ENCODE results near the gene CACNG8.

CACNG8 gene

GRCh38 chr19:53961523-53962356, 997 bp upstream of the CACNG8 start:
- DNase-seq (ENCODE audit: low spot score): no peak

GRCh38 chr19:53965091-53965490, 2.4 kb downstream of the CACNG8 start:
- DNase-seq (ENCODE audit: low spot score): no peak

GRCh38 chr19:53966931-53967330, 4.2 kb downstream of the CACNG8 start:
- no peak for DNase-seq (ENCODE audit: low spot score)

GRCh38 chr19:53969366-53969765, 6.6 kb downstream of the CACNG8 start:
- no peak for DNase-seq (ENCODE audit: low spot score)

GRCh38 chr19:53971673-53972072, 8.9 kb downstream of the CACNG8 start:
- DNase-seq (ENCODE audit: low spot score): no peak

GRCh38 chr19:53977429-53977990, 14.8 kb downstream of the CACNG8 start:
- DNase-seq (ENCODE audit: low spot score): no peak

- DNase-seq (ENCODE audit: low spot score): no peak
These were observed 15.4 kb downstream of the CACNG8 start for GRCh38 chr19:53977991-53978731.

- no peak for DNase-seq (ENCODE audit: low spot score)
These were observed 16.5 kb downstream of the CACNG8 start for GRCh38 chr19:53978975-53979801.

GRCh38 chr19:53980539-53981375, 18.0 kb downstream of the CACNG8 start:
- DNase-seq (ENCODE audit: low spot score): no peak

- DNase-seq (ENCODE audit: low spot score): no peak
These were observed 18.7 kb downstream of the CACNG8 start for GRCh38 chr19:53981376-53981951.

- no peak for DNase-seq (ENCODE audit: low spot score)
These were observed 19.3 kb downstream of the CACNG8 start for GRCh38 chr19:53982001-53982451.

- no peak for DNase-seq (ENCODE audit: low spot score)
These were observed 19.9 kb downstream of the CACNG8 start for GRCh38 chr19:53982611-53983010.

- DNase-seq (ENCODE audit: low spot score): no peak
These were observed 20.9 kb downstream of the CACNG8 start for GRCh38 chr19:53983457-53984289.

- DNase-seq (ENCODE audit: low spot score): no peak
These were observed 23.1 kb downstream of the CACNG8 start for GRCh38 chr19:53985863-53986262.

GRCh38 chr19:53988981-53989380, 26.2 kb downstream of the CACNG8 start:
- no peak for DNase-seq (ENCODE audit: low spot score)

GRCh38 chr19:53989600-53990533, 27.1 kb downstream of the CACNG8 start:
- no peak for DNase-seq (ENCODE audit: low spot score)

GRCh38 chr19:53991224-53992113, 28.7 kb downstream of the CACNG8 start, which contains the start of gene CACNG6:
CACNG6 (plus strand) TSS chr19:53991637; CDS start chr19:53992878, 1,241 bp downstream.
- DNase-seq (ENCODE audit: low spot score): no peak

All from left forelimb (tissue), 1 donor.